ENCODE data around the gene PAF1.

PAF1 gene

DNA sequence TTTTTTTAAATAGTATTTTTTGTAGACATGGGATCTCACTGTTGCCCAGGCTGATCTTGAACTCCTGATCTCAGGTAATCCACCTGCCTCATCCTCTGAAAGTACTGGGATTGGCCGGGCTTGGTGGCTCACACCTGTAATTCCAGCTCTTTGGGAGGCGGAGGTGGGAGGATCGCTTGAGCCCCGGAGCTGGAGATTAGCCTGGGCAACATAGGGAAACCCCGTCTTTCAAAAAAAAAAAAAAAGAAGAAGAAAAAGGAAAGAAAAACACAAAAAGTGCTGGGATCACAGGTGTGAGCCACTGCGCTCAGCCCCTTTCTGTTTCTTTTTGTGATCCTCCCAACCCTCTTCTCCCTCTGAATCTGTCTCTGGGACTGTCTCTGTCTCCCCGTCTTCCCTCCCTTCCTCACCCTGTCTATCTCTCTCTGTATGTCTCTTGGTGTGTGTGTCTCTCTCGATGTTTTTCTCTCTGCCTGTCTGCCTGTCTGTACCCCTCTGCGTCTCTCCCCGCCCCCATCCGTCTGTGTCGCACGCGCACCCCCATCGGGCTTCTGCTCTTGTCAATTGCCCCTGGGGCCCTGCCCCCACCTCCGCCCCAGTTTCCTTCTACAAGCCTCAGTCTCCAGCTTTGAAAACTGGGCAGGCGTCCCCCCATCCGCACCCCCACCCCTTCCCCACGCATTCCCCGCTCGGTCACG is 15.2 kb upstream of the PAF1 start:
- in situ Hi-C loops (cut with HindIII; ENCODE audit: low sequenced_read_pairs), result no loop called here
- TF ChIP-seq, protein P1, sequence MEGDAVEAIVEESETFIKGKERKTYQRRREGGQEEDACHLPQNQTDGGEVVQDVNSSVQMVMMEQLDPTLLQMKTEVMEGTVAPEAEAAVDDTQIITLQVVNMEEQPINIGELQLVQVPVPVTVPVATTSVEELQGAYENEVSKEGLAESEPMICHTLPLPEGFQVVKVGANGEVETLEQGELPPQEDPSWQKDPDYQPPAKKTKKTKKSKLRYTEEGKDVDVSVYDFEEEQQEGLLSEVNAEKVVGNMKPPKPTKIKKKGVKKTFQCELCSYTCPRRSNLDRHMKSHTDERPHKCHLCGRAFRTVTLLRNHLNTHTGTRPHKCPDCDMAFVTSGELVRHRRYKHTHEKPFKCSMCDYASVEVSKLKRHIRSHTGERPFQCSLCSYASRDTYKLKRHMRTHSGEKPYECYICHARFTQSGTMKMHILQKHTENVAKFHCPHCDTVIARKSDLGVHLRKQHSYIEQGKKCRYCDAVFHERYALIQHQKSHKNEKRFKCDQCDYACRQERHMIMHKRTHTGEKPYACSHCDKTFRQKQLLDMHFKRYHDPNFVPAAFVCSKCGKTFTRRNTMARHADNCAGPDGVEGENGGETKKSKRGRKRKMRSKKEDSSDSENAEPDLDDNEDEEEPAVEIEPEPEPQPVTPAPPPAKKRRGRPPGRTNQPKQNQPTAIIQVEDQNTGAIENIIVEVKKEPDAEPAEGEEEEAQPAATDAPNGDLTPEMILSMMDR (IDR thresholded peaks at IDR 0.05; ENCODE audit: low read depth, low read length), result no peak
- no peak for DNase-seq (ENCODE audit: low read depth, low spot score)
- H3K4me3 ChIP-seq (ENCODE audit: low read depth, low read length), result peak overlapping the region; percentile 98

DNA sequence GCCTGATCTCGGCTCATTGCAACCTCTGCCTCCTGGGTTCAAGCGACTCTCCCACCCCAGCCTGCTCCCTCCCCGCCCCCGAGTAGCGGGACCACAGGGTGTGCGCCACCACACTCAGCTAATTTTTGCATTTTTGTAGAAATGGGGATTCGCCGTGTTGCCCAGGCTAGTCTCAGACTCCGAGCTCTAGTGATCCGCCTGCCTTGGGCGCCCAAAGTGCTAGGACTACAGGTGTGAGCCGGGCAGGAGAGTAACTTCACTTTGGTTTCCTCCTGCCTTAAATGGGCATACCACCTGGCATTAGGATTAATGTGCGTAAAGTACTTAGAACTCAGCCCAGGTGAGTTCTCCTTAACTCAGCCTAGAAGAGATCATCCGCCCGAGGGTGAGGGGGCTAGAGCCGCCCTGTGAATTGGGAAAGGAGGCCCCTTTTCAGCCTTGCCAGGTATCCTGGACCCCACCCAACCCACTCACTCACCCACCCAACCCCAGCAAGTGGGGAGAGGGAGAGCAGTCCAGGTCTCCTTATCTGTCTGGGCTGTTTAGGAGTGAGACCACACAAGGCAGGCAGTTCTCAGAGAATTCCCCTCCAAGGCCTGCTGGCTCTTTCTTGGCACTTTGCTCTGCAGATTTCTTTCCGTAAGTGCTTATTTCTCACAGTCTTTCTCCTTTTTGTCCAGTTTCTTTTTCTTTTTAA is 14.5 kb upstream of the PAF1 start:
- no peak for DNase-seq (ENCODE audit: low read depth, low spot score)
- in situ Hi-C loops (cut with HindIII; ENCODE audit: low sequenced_read_pairs), result no loop called here
- H3K4me3 ChIP-seq (ENCODE audit: low read depth, low read length), result no peak overlapping the region
- TF ChIP-seq, protein P1 (IDR thresholded peaks at IDR 0.05; ENCODE audit: low read depth, low read length), result no peak

DNA sequence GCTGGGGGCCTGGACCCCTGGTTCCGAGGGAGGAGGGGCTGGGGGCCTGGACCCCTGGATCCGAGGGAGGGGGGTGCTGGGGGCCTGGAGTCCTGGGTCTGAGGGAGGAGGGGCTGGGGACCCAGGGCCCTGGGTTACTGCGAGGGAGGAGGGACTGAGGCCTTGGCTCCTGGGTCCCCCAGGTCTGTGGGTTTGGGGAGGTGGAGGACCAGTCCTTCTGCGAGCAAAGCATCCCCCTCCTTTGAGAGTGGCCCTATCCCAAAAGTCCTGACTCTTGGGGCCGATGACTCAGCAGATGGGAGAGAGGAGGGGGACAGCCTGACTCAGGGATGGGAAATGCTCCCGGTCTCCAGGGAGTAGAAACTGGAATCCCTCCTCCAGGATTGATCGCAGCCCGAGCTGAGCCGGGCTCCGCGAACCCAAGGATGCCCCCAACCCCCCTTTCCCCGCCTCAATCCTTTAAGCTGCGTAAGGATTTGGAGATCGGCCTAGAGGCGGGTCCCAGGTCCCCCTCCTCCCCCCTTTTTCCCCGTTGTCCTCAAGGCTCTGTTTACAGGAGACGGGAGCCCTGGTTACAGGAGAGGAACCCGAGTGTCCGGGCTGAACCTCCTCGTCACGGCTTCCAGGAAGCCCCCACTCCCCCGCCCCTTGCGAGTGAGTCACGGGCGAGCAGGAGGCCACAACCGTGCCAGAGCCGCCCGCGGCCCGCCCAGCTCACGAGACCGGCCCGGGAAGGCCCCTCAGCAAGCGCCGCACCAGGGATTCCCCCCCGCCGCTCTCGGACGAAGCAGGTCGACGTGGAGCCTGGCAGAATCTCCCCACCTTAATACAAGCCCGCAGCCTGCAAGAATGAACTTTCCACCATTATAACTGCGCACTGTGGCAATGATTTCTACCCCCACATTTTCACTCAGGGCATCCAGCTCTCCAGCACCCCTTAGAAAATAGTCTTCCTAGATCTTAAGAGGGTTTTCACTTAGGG is 12.7 kb upstream of the PAF1 start:
- DNase-seq (ENCODE audit: low read depth, low spot score), result peak; percentile 99
- peak overlapping the region; percentile 32 for H3K4me3 ChIP-seq (ENCODE audit: low read depth, low read length)
- TF ChIP-seq, protein P1 (IDR thresholded peaks at IDR 0.05; ENCODE audit: low read depth, low read length), result no peak
- in situ Hi-C loops (cut with HindIII; ENCODE audit: low sequenced_read_pairs), result no loop called here

DNA sequence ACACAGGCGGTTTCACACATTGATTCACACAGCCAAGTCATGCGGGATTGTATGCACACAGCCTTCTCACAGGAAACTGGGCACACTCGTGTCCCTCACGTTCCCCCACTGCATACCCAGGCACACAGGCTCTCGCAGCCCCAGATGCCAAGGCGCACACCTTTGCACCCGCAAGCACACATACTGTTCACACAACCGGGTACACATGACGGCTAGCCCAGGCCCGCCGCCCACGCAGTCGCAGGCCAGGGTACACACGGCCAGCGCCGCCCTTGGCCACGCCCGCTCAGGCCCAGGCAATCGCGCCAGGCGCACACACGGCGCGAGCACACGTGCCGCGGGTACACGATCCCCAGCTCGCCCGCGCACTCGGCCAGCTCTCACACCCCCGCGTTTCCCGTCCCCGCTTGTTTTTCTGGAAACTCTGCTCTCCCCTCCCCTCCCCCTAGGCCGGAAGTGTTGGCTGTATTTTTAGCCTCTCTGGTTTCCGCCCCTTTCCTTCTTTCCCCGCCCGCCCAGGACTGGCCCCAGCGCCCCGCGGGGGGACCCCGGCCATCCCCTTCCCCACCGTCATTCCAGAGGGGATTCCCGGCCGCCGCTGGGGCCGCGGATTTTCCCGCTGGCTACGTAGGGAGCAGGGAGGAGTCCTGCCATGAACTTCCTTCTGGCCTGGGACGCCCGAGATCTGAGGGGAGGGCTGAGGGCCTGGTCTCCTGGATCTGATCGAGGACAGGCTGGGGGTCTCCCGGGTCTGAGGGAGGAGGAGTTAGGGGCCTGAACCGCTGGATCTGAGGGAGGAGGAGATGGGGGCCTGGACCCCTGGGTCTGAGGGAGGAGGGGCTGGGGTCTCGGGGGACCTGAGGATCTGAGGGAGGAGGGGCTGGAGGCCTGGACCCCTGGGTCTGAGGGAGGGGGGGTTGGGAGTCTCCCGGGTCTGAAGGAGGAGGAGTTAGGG is 11.7 kb upstream of the PAF1 start:
- H3K4me3 ChIP-seq (ENCODE audit: low read depth, low read length), result peak overlapping the region; percentile 32
- in situ Hi-C loops (cut with HindIII; ENCODE audit: low sequenced_read_pairs), result no loop called here
- TF ChIP-seq, protein P1 (IDR thresholded peaks at IDR 0.05; ENCODE audit: low read depth, low read length), result no peak
- peak; percentile 86 for DNase-seq (ENCODE audit: low read depth, low spot score)

DNA sequence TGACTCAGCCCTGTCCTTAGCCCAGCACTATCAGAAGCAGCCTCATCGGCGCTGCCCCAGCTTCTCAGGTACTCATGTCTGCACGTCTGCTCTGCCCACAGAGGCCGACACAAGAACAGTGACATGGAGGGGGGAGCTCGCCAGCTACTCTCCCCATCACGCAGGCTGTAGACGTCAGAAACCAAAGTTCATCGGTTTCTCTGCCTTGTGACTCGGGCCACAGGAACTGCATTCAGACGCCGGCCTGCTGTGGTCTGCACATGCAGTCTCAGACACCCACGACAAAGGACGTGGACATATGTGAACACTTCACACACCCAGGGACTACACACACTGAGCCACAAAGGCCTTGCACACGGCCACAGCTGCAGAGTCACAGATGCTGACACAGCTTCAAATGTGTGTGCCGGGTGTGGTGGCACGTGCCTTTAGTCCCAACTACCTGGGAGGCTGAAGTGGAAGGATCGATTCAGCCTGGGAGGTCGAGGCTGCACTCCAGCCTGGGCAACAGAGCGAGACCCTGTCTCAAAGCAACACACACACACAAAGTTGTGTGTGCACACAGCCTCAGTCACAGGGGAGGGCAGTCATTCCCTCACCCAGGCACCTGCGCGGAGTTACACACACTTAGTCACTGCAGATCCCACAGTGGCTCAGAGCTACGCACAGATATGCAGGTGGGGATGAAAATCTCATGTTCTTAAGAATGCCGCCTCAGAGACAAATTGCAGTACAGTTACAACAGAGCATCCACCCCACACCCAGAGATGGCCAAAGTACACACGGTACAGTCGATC is 10.8 kb upstream of the PAF1 start:
- peak overlapping the region; percentile 12 for H3K4me3 ChIP-seq (ENCODE audit: low read depth, low read length)

More for the DNA sequence above, 10.8 kb upstream of the PAF1 start:
- in situ Hi-C loops (cut with HindIII; ENCODE audit: low sequenced_read_pairs), result no loop called here
- TF ChIP-seq, protein P1 (IDR thresholded peaks at IDR 0.05; ENCODE audit: low read depth, low read length), result no peak
- DNase-seq (ENCODE audit: low read depth, low spot score), result peak; percentile 74
